ENCODE results near the gene CTSW. TPM values are rescaled to one million over a fixed set of nuclear protein-coding genes. Genes with fewer than 3 reads are reported as not detected.

CTSW gene
- total RNA-seq, 2 experiments from 2014 or later = 39.3 to 41.5 TPM

- peaks cover 9% of the 10 kb centered on the region for H3K36me3 Mint-ChIP-seq
- H3K4me1 Mint-ChIP-seq = peaks cover 21% of the 10 kb centered on the region
- DNase-seq = no peak
- H3K27ac Mint-ChIP-seq = no peak overlapping the region
- no peaks in the 10 kb centered on the region for H3K9me3 Mint-ChIP-seq
- no peak overlapping the region for H3K4me3 Mint-ChIP-seq
- no peaks in the 10 kb centered on the region for H3K27me3 Mint-ChIP-seq
Measured at GRCh38 chr11:65870307-65870658, 9.4 kb upstream of the CTSW start.

- no peak for DNase-seq
- H3K4me1 Mint-ChIP-seq = peaks cover 21% of the 10 kb centered on the region
- H3K36me3 Mint-ChIP-seq = peaks cover 8% of the 10 kb centered on the region
- H3K27ac Mint-ChIP-seq = no peak overlapping the region
- H3K27me3 Mint-ChIP-seq = no peaks in the 10 kb centered on the region
- H3K4me3 Mint-ChIP-seq = no peak overlapping the region
- H3K9me3 Mint-ChIP-seq = no peaks in the 10 kb centered on the region
Measured at GRCh38 chr11:65870706-65871681, 8.6 kb upstream of the CTSW start.

GRCh38 chr11:65871811-65872548 lies 7.7 kb upstream of the CTSW start:
- H3K27ac Mint-ChIP-seq = no peak overlapping the region
- peak overlapping the region; percentile 45 for H3K4me3 Mint-ChIP-seq
- peaks cover 8% of the 10 kb centered on the region for H3K36me3 Mint-ChIP-seq
- H3K4me1 Mint-ChIP-seq = peaks cover 23% of the 10 kb centered on the region
- H3K27me3 Mint-ChIP-seq = no peaks in the 10 kb centered on the region
- no peaks in the 10 kb centered on the region for H3K9me3 Mint-ChIP-seq
- DNase-seq = no peak

GRCh38 chr11:65872586-65873317 lies 6.9 kb upstream of the CTSW start, which contains the start of gene EFEMP2:
TSS of gene EFEMP2 (minus strand) at chr11:65872800. CDS start at chr11:65872354, 446 bp downstream.
- peaks cover 28% of the 10 kb centered on the region for H3K4me1 Mint-ChIP-seq
- H3K27me3 Mint-ChIP-seq = no peaks in the 10 kb centered on the region
- H3K36me3 Mint-ChIP-seq = peaks cover under 1% of the 10 kb centered on the region
- peak within 1 kb of the TSS; percentile 85 for H3K27ac Mint-ChIP-seq
- no peak for DNase-seq
- peak within 1 kb of the TSS; percentile 95 for H3K4me3 Mint-ChIP-seq
- H3K9me3 Mint-ChIP-seq = no peaks in the 10 kb centered on the region

DNA sequence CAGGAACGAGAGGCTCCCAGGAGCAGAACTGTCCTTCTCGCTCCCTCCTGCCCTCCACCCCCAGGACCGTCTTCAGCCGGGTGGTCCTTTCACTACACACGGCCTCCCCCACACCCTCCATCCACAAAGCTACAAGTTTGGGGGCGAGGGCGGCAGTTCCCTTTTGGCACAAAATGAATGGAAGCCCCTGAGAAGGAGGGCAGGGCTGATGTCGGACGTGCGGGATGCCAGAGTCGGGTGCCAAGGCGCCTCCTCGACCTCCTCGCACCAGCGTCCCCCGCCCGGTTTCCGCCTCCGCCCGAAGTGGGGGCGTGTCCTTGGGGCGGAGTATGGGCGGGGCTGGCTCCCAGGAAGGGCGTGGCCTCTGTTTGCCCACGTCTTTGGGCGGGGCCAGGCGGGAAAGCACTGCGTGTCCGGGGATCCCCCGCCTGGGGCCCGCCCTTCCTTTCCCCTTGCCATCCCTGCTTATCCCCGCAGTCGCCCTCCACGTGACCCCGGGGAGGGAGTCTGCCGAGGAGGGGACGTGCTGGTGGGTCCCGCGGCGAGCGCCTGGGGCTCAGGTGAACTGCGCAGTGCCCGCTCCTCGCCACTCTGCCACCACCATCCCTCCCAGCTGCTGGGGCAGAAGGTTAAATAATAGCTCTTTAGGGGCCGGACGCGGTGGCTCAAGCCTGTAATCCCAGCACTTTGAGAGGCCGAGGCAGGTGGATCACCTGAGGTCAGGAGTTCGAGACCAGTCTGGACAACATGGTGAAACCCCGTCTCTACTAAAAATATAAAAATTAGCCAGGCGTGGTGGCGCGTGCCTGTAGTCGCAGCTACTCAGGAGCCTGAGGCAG lies 6.1 kb upstream of the CTSW start:
- no peaks in the 10 kb centered on the region for H3K27me3 Mint-ChIP-seq
- peaks cover 30% of the 10 kb centered on the region for H3K4me1 Mint-ChIP-seq
- no peaks in the 10 kb centered on the region for H3K9me3 Mint-ChIP-seq
- peak overlapping the region; percentile 95 for H3K4me3 Mint-ChIP-seq
- no peaks in the 10 kb centered on the region for H3K36me3 Mint-ChIP-seq
- peak overlapping the region; percentile 85 for H3K27ac Mint-ChIP-seq
- peak; percentile 97 for DNase-seq

DNA sequence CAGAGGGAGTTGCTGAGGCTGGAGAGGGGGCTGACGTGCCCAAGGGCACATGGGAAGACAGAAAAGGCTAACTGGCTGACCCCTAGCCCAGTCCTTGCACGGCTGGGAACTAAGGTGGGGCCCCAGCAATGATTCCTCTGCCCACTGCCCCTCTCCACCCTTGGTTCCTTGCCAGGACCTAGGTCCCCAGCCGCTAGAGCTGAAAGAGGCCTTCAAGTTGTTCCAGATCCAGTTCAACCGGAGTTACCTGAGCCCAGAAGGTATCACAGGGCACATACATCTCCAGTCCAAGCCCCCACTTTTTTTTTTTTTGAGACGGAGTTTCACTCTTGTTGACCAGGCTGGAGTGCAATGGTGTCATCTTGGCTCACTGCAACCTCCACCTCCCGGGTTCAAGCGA lies 390 bp downstream of the CTSW start:
- no peak for DNase-seq
- H3K27ac Mint-ChIP-seq = peak overlapping the region; percentile 86
- peaks cover 21% of the 10 kb centered on the region for H3K36me3 Mint-ChIP-seq
- no peaks in the 10 kb centered on the region for H3K9me3 Mint-ChIP-seq
- H3K4me3 Mint-ChIP-seq = peak overlapping the region; percentile 75
- no peaks in the 10 kb centered on the region for H3K27me3 Mint-ChIP-seq
- H3K4me1 Mint-ChIP-seq = peaks cover 54% of the 10 kb centered on the region

GRCh38 chr11:65880844-65881421 lies 1.3 kb downstream of the CTSW start:
- Mint-ChIP-seq H3K27me3 (no peaks in the 10 kb centered on the region), H3K27ac (peak overlapping the region; percentile 86), H3K4me3 (peak overlapping the region; percentile 75), H3K9me3 (no peaks in the 10 kb centered on the region), H3K36me3 (peaks cover 21% of the 10 kb centered on the region), H3K4me1 (peaks cover 60% of the 10 kb centered on the region)
- DNase-seq = no peak

DNA sequence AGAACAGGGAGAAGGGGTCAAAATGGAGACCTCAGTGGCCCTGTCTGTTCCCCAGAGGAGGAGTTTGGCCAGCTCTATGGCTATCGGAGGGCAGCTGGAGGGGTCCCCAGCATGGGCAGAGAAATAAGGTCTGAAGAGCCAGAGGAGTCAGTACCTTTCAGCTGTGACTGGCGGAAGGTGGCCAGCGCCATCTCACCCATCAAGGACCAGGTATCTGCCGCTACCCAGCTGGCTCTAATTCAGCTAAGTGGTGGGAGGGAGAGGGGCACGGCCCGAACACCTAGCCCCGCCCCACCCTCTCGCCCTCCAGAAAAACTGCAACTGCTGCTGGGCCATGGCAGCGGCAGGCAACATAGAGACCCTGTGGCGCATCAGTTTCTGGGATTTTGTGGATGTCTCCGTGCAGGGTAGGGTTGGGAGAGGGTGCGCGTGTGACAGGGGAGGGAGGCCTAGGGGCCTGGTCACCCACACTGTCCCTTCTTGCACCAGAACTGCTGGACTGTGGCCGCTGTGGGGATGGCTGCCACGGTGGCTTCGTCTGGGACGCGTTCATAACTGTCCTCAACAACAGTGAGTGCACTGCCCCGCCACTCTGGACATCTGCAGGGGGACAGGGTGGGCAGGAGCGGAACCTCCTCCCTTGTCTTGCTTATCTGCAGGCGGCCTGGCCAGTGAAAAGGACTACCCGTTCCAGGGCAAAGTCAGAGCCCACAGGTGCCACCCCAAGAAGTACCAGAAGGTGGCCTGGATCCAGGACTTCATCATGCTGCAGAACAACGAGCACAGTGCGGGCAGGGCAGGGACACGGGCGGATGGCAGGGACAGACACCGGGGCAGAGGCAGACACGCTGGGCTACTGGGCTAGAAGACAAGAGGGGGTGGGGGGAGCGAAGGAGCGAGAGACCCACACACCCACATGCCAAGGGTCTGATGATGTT lies 2.8 kb downstream of the CTSW start:
- Mint-ChIP-seq H3K27me3 (no peaks in the 10 kb centered on the region), H3K4me3 (no peak overlapping the region), H3K4me1 (peaks cover 66% of the 10 kb centered on the region), H3K36me3 (peaks cover 27% of the 10 kb centered on the region), H3K27ac (no peak overlapping the region), H3K9me3 (no peaks in the 10 kb centered on the region)
- DNase-seq = no peak

- Mint-ChIP-seq H3K27me3 (no peaks in the 10 kb centered on the region), H3K36me3 (peaks cover 30% of the 10 kb centered on the region), H3K4me3 (no peak overlapping the region), H3K27ac (no peak overlapping the region), H3K4me1 (peaks cover 65% of the 10 kb centered on the region), H3K9me3 (no peaks in the 10 kb centered on the region)
- DNase-seq = no peak
Measured at GRCh38 chr11:65883058-65883761, 3.6 kb downstream of the CTSW start.

- no peak for DNase-seq
- Mint-ChIP-seq H3K27me3 (no peaks in the 10 kb centered on the region), H3K9me3 (no peaks in the 10 kb centered on the region), H3K4me3 (no peak overlapping the region), H3K36me3 (peaks cover 30% of the 10 kb centered on the region), H3K27ac (peak overlapping the region; percentile 72), H3K4me1 (peaks cover 62% of the 10 kb centered on the region)
Measured at GRCh38 chr11:65883786-65884715, 4.4 kb downstream of the CTSW start.

- Mint-ChIP-seq H3K36me3 (peaks cover 30% of the 10 kb centered on the region), H3K9me3 (no peaks in the 10 kb centered on the region), H3K4me3 (no peak overlapping the region)
Measured at GRCh38 chr11:65884716-65885092, 5.1 kb downstream of the CTSW start.

DNA sequence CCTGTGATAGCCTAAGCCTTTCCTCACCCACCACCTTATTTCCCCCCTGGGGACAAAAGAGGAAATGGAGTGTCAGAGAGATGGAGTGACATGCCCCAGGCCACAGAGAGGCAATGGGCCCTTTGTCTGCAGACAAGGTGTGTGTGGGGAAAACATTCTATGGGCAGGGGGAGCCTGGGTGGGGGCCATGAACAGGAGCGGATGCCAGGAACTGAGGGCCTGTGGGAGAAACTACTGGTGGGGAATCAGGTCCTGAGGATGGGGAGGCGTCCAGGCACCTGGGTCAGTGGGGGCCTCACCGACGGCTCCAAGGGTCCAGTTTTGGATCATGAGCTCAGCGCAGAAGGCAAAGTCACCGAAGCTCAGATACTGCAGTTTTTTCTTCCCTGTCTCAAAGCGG lies 5.6 kb downstream of the CTSW start:
- Mint-ChIP-seq H3K4me1 (peaks cover 62% of the 10 kb centered on the region), H3K9me3 (no peaks in the 10 kb centered on the region), H3K36me3 (peaks cover 28% of the 10 kb centered on the region), H3K27me3 (no peaks in the 10 kb centered on the region), H3K4me3 (no peak overlapping the region), H3K27ac (peak overlapping the region; percentile 32)
- DNase-seq = no peak

More at GRCh38 chr11:65884716-65885092, 5.1 kb downstream of the CTSW start:
- Mint-ChIP-seq H3K27ac (peak overlapping the region; percentile 72), H3K4me1 (peaks cover 62% of the 10 kb centered on the region), H3K27me3 (no peaks in the 10 kb centered on the region)
- DNase-seq = peak; percentile 84

All from activated naive CD8-positive, alpha-beta T cell treated with anti-CD3 and anti-CD28 coated beads for 36 hours (primary cell).